ENCODE data around the gene IL13RA1. TPM values are rescaled to one million over a fixed set of nuclear protein-coding genes. Genes with fewer than 3 reads are reported as not detected.
A peak's percentile ranks its signal among the peaks of the same experiment; 100 is the strongest.
"Not testable (repeated sequence)": the region's sequence is repeated elsewhere in the genome, so short reads cannot be mapped to it uniquely, and the experiment has no call there.

IL13RA1 gene
- total RNA-seq, 1 donor from 2014 or later: 9.9 TPM

- Mint-ChIP-seq H3K27me3 (ENCODE audit: low read depth) (peaks cover 5% of the 10 kb centered on the region), H3K27ac (ENCODE audit: unreplicated experiment) (no peak overlapping the region), H3K9me3 (peaks cover 3% of the 10 kb centered on the region), H3K4me3 (no peak overlapping the region), H3K36me3 (ENCODE audit: low read depth) (peaks cover 2% of the 10 kb centered on the region), H3K4me1 (peaks cover 13% of the 10 kb centered on the region)
- no peak for DNase-seq (ENCODE audit: low read depth, low spot score)
- no peak for TF ChIP-seq CTCF (conservative IDR thresholded peaks at IDR 0.05)
Observed at GRCh38 chrX:118729042-118729652, 1.7 kb downstream of the IL13RA1 start.

- no peak for DNase-seq (ENCODE audit: low read depth, low spot score)
Observed at GRCh38 chrX:118730500-118731247, 3.3 kb downstream of the IL13RA1 start.

DNA sequence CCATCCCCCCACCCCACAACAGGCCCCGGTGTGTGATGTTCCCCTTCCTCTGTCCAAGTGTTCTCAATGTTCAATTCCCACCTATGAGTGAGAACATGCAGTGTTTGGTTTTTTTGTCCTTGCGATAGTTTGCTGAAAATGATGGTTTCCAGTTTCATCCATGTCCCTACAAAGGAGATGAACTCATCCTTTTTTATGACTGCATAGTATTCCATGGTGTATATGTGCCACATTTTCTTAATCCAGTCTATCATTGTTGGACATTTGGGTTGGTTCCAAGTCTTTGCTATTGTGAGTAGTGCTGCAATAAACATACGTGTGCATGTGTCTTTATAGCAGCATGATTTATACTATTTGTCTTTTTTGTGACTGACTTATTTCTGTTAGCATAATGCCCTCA is 5.1 kb downstream of the IL13RA1 start:
- not testable (repeated sequence) for H3K4me3 Mint-ChIP-seq; H3K36me3 Mint-ChIP-seq (ENCODE audit: low read depth); H3K27me3 Mint-ChIP-seq (ENCODE audit: low read depth); H3K4me1 Mint-ChIP-seq; DNase-seq (ENCODE audit: low read depth, low spot score); H3K27ac Mint-ChIP-seq (ENCODE audit: unreplicated experiment)
- H3K9me3 Mint-ChIP-seq: peaks cover 17% of the 10 kb centered on the region

More at GRCh38 chrX:118730500-118731247, 3.3 kb downstream of the IL13RA1 start:
- Mint-ChIP-seq H3K27me3 (ENCODE audit: low read depth) (peaks cover 5% of the 10 kb centered on the region), H3K4me3 (peak overlapping the region; percentile 27), H3K4me1 (peaks cover 6% of the 10 kb centered on the region), H3K36me3 (ENCODE audit: low read depth) (peaks cover 2% of the 10 kb centered on the region), H3K9me3 (peaks cover 8% of the 10 kb centered on the region), H3K27ac (ENCODE audit: unreplicated experiment) (no peak overlapping the region)
- no peak for TF ChIP-seq CTCF (conservative IDR thresholded peaks at IDR 0.05)

- peaks cover 17% of the 10 kb centered on the region for H3K9me3 Mint-ChIP-seq
Observed at GRCh38 chrX:118734909-118735308, 7.5 kb downstream of the IL13RA1 start.

GRCh38 chrX:118736394-118737010 is 9.1 kb downstream of the IL13RA1 start:
- H3K9me3 Mint-ChIP-seq: peaks cover 17% of the 10 kb centered on the region
- DNase-seq (ENCODE audit: low read depth, low spot score): no peak
- H3K27me3 Mint-ChIP-seq (ENCODE audit: low read depth): no peaks in the 10 kb centered on the region
- no peaks in the 10 kb centered on the region for H3K4me1 Mint-ChIP-seq
- H3K4me3 Mint-ChIP-seq: no peak overlapping the region
- peaks cover 3% of the 10 kb centered on the region for H3K36me3 Mint-ChIP-seq (ENCODE audit: low read depth)
- H3K27ac Mint-ChIP-seq (ENCODE audit: unreplicated experiment): no peak overlapping the region
- TF ChIP-seq CTCF (conservative IDR thresholded peaks at IDR 0.05): no peak

More at GRCh38 chrX:118734909-118735308, 7.5 kb downstream of the IL13RA1 start:
- no peak for DNase-seq (ENCODE audit: low read depth, low spot score)
- peaks cover 3% of the 10 kb centered on the region for H3K36me3 Mint-ChIP-seq (ENCODE audit: low read depth)
- TF ChIP-seq CTCF (conservative IDR thresholded peaks at IDR 0.05): no peak
- H3K4me1 Mint-ChIP-seq: no peaks in the 10 kb centered on the region
- H3K27ac Mint-ChIP-seq (ENCODE audit: unreplicated experiment): no peak overlapping the region
- H3K27me3 Mint-ChIP-seq (ENCODE audit: low read depth): peaks cover 2% of the 10 kb centered on the region
- H3K4me3 Mint-ChIP-seq: no peak overlapping the region

DNA sequence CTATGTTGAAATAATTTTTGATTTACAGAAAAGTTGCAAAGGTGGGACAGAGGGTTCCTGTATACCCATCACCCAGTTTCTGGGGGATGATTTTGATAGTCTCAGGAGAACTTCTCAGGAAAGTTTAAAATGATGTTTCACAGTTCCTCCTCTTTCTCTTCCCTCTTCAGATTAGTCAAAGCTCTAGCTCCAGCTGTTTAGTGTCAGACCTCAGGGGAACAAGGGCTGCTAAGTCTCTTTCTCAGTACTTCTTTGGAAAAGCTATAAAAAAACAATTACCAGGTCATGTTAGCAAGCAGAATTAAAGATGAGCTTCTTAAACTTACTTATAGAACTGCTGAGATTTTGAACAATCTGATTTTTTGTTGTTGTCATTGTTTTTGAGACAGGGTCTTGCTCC is 12.2 kb downstream of the IL13RA1 start:
- H3K4me3 Mint-ChIP-seq: no peak overlapping the region
- no peaks in the 10 kb centered on the region for H3K27me3 Mint-ChIP-seq (ENCODE audit: low read depth)
- TF ChIP-seq CTCF (conservative IDR thresholded peaks at IDR 0.05): no peak
- peaks cover 15% of the 10 kb centered on the region for H3K9me3 Mint-ChIP-seq
- no peak for DNase-seq (ENCODE audit: low read depth, low spot score)
- no peaks in the 10 kb centered on the region for H3K4me1 Mint-ChIP-seq
- H3K36me3 Mint-ChIP-seq (ENCODE audit: low read depth): peaks cover 3% of the 10 kb centered on the region
- H3K27ac Mint-ChIP-seq (ENCODE audit: unreplicated experiment): no peak overlapping the region

All from neural crest cell (in vitro differentiated cells).